Choroid plexus epithelial cell (primary cell): ENCODE measurements around the gene MATN4.

ENCODE experiments used
- DNase-seq: peaks from one replicate; pipeline ENCODE4 v3.0.0-alpha.2; 2010; ENCODE audit warnings: low read depth
- H3K4me3 ChIP-seq: 2 replicates; pipeline ENCODE4 v1.5.1; 2011; ENCODE audit warnings: low read depth, mild to moderate bottlenecking, control low read depth, low read length, moderate library complexity
- TF ChIP-seq, protein P1 (sequence below): conservative IDR thresholded peaks from 2 replicates; pipeline ENCODE4 v1.5.1; 2011; ENCODE audit warnings: low read depth, mild to moderate bottlenecking, control low read depth, inconsistent platforms, low read length, moderate library complexity

The MATN4 gene

GRCh38 chr20:45318386-45318939, 10.4 kb upstream of the MATN4 start:
- no peak overlapping the region for H3K4me3 ChIP-seq
- DNase-seq: no peak
- TF ChIP-seq, protein P1, sequence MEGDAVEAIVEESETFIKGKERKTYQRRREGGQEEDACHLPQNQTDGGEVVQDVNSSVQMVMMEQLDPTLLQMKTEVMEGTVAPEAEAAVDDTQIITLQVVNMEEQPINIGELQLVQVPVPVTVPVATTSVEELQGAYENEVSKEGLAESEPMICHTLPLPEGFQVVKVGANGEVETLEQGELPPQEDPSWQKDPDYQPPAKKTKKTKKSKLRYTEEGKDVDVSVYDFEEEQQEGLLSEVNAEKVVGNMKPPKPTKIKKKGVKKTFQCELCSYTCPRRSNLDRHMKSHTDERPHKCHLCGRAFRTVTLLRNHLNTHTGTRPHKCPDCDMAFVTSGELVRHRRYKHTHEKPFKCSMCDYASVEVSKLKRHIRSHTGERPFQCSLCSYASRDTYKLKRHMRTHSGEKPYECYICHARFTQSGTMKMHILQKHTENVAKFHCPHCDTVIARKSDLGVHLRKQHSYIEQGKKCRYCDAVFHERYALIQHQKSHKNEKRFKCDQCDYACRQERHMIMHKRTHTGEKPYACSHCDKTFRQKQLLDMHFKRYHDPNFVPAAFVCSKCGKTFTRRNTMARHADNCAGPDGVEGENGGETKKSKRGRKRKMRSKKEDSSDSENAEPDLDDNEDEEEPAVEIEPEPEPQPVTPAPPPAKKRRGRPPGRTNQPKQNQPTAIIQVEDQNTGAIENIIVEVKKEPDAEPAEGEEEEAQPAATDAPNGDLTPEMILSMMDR: no peak

- no peak overlapping the region for H3K4me3 ChIP-seq
- TF ChIP-seq, protein P1: no peak
- no peak for DNase-seq
Observed at GRCh38 chr20:45317826-45318225, 9.7 kb upstream of the MATN4 start.

GRCh38 chr20:45316150-45317080, 8.3 kb upstream of the MATN4 start:
- H3K4me3 ChIP-seq: no peak overlapping the region
- TF ChIP-seq, protein P1: no peak
- DNase-seq: no peak

DNA sequence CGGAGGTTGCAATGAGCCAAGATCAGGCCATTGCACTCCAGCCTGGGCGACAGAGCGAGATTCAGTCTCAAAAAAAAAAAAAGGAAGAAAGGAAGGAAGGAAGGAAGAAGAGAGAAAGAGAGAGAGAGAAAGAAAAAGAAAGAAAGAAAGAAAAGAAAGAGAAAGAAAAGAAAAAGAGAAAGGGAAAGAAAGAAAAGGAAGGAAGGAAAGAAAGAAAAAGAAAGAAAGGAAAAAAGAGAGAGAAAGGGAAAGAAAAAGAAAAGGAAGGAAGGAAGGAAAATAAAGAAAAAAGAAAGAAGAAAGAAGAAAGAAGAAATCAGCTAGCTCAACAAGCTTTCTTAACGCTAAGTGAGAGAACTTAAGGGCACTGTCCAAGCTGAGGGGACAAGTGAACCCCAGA, 7.6 kb upstream of the MATN4 start:
- TF ChIP-seq, protein P1: no peak
- no peak overlapping the region for H3K4me3 ChIP-seq
- no peak for DNase-seq

- TF ChIP-seq, protein P1: no peak
- DNase-seq: no peak
- H3K4me3 ChIP-seq: no peak overlapping the region
Observed at GRCh38 chr20:45313943-45314342, 5.8 kb upstream of the MATN4 start.

GRCh38 chr20:45313065-45313695, 5.1 kb upstream of the MATN4 start:
- no peak for DNase-seq
- TF ChIP-seq, protein P1: no peak
- no peak overlapping the region for H3K4me3 ChIP-seq

DNA sequence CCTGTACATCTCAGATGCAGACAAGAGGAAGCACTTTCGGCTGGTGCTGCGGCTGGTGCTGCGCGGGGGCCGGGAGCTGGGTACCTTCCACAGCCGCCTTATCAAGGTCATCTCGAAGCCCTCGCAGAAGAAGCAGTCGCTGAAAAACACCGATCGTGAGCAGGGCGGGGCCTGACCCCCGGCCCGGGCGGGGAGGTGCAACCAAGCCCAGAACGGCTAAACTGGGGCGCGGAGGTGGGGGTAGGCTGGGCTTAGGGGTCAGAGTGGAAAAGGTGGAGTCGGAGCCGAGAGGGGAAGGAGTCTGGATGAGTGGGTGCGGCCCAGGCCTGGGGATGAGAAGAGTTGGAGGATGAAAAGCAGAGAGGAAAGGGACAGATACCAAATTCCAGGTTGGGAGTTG, 4.1 kb upstream of the MATN4 start:
- TF ChIP-seq, protein P1: no peak
- no peak for DNase-seq
- H3K4me3 ChIP-seq: no peak overlapping the region
